PC-3 (cell line): ENCODE results near the gene GCGR.

Source experiments
- EZH2 ChIP-seq: fragments of 300-600 bp; sonication (generic); IDR thresholded peaks from one replicate; pipeline ENCODE4 v1.6.1; 2017; ENCODE audit warnings: antibody characterized with exemption, mild to moderate bottlenecking, low read length; ENCODE audit not compliant: unreplicated experiment
- EZH2phosphoT487 ChIP-seq: fragments of 300-600 bp; sonication (generic); IDR thresholded peaks from 2 replicates; pipeline ENCODE4 v1.6.1; 2018; ENCODE audit warnings: mild to moderate bottlenecking, antibody characterized with exemption, low read length, borderline replicate concordance
- TF ChIP-seq, protein P1 (sequence below): fragments of 300-600 bp; sonication (generic); conservative IDR thresholded peaks from 2 replicates; pipeline ENCODE4 v1.5.1; 2017; ENCODE audit warnings: antibody characterized with exemption, low read depth, mild to moderate bottlenecking, low read length

DNA sequence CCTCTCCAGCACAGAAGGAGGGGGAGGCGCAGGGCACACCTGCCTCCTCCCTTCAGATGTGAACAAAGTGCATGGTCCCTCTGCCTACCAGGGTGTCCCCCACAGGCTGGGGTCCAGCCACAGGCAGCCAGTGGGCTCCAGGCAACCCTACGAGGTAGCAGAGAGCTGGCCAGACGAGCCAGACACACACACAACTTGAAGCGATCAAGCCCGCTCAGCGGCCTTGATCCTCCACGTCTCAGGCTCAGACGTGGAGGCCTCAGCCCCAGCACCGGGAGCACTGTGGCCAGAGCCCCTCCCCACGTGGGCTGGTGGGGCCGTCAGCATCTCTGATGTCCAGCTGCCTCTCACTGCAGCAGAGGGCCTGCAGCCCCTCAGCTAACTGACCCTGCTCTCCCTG, 20.6 kb downstream of the GCGR start:
- TF ChIP-seq, protein P1, sequence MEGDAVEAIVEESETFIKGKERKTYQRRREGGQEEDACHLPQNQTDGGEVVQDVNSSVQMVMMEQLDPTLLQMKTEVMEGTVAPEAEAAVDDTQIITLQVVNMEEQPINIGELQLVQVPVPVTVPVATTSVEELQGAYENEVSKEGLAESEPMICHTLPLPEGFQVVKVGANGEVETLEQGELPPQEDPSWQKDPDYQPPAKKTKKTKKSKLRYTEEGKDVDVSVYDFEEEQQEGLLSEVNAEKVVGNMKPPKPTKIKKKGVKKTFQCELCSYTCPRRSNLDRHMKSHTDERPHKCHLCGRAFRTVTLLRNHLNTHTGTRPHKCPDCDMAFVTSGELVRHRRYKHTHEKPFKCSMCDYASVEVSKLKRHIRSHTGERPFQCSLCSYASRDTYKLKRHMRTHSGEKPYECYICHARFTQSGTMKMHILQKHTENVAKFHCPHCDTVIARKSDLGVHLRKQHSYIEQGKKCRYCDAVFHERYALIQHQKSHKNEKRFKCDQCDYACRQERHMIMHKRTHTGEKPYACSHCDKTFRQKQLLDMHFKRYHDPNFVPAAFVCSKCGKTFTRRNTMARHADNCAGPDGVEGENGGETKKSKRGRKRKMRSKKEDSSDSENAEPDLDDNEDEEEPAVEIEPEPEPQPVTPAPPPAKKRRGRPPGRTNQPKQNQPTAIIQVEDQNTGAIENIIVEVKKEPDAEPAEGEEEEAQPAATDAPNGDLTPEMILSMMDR, result no peak
- TF ChIP-seq EZH2 (no peak), EZH2phosphoT487 (no peak)
